ENCODE results near the gene ART4. TPM values are rescaled to one million over a fixed set of nuclear protein-coding genes. Genes with fewer than 3 reads are reported as not detected.
A peak's percentile ranks its signal among the peaks of the same experiment; 100 is the strongest.

ART4 gene
- total RNA-seq, 4 donors from 2014 or later: 0.13 to 1.7 (median 0.62) TPM

- Histone ChIP-seq H3K36me3 (no peaks in the 10 kb centered on the region), H3K4me1 (no peaks in the 10 kb centered on the region), H3K4me3 (no peak overlapping the region), H3K27ac (no peak overlapping the region), H3K27me3 (no peaks in the 10 kb centered on the region), H3K9me3 (no peaks in the 10 kb centered on the region)
- WGBS, 2 donors (ENCODE audit: low coverage in 1 of 2): 84 to 90% methylated on average over 3 of the region's 3 CpGs
- TF ChIP-seq EP300 (IDR thresholded peaks at IDR 0.05) (no peak), POLR2AphosphoS5 (IDR thresholded peaks at IDR 0.05) (no peak), POLR2A (IDR thresholded peaks at IDR 0.05) (no peak), CTCF (IDR thresholded peaks at IDR 0.05) (no peak)
- ATAC-seq: no peak
These were observed 10.0 kb downstream of the ART4 start for GRCh38 chr12:14833336-14833735.

- Histone ChIP-seq H3K9me3 (no peaks in the 10 kb centered on the region), H3K36me3 (no peaks in the 10 kb centered on the region), H3K4me3 (no peak overlapping the region), H3K4me1 (no peaks in the 10 kb centered on the region), H3K27ac (no peak overlapping the region), H3K27me3 (no peaks in the 10 kb centered on the region)
- no peak for TF ChIP-seq CTCF (IDR thresholded peaks at IDR 0.05)
- TF ChIP-seq POLR2A (IDR thresholded peaks at IDR 0.05): no peak
- no peak for TF ChIP-seq EP300 (IDR thresholded peaks at IDR 0.05)
- no peak for TF ChIP-seq POLR2AphosphoS5 (IDR thresholded peaks at IDR 0.05)
- ATAC-seq: no peak
These were observed 14.4 kb downstream of the ART4 start for GRCh38 chr12:14828892-14829291.

GRCh38 chr12:14827043-14827442 is 16.3 kb downstream of the ART4 start:
- H3K36me3 ChIP-seq: no peaks in the 10 kb centered on the region
- ATAC-seq: no peak
- no peaks in the 10 kb centered on the region for H3K4me1 ChIP-seq
- no peaks in the 10 kb centered on the region for H3K27me3 ChIP-seq
- no peak overlapping the region for H3K4me3 ChIP-seq
- 92 to 100% methylated on average over 1 to 2 of the region's 2 CpGs for WGBS, 2 donors (ENCODE audit: low coverage in 1 of 2)
- H3K27ac ChIP-seq: peak overlapping the region in 1 of 4 donors; percentile 25
- no peaks in the 10 kb centered on the region for H3K9me3 ChIP-seq
- TF ChIP-seq POLR2AphosphoS5 (IDR thresholded peaks at IDR 0.05) (no peak), POLR2A (IDR thresholded peaks at IDR 0.05) (no peak)

GRCh38 chr12:14826491-14826890 is 16.8 kb downstream of the ART4 start:
- H3K4me3 ChIP-seq: no peak overlapping the region
- H3K9me3 ChIP-seq: no peaks in the 10 kb centered on the region
- TF ChIP-seq POLR2AphosphoS5 (IDR thresholded peaks at IDR 0.05): no peak
- TF ChIP-seq EP300 (IDR thresholded peaks at IDR 0.05): no peak
- TF ChIP-seq CTCF (IDR thresholded peaks at IDR 0.05): no peak
- no peak for TF ChIP-seq POLR2A (IDR thresholded peaks at IDR 0.05)
- WGBS, 2 donors (ENCODE audit: low coverage in 1 of 2): 63 to 91% methylated on average over 5 of the region's 5 CpGs
- H3K36me3 ChIP-seq: no peaks in the 10 kb centered on the region
- no peak for ATAC-seq
- no peaks in the 10 kb centered on the region for H3K4me1 ChIP-seq
- H3K27me3 ChIP-seq: peaks cover 4% of the 10 kb centered on the region
- H3K27ac ChIP-seq: peak overlapping the region in 1 of 4 donors; percentile 25

GRCh38 chr12:14825256-14825655 is 18.1 kb downstream of the ART4 start:
- no peak overlapping the region for H3K4me3 ChIP-seq
- peaks cover 8% of the 10 kb centered on the region for H3K27me3 ChIP-seq
- H3K4me1 ChIP-seq: no peaks in the 10 kb centered on the region
- no peaks in the 10 kb centered on the region for H3K36me3 ChIP-seq
- no peak for ATAC-seq
- no peak for TF ChIP-seq POLR2AphosphoS5 (IDR thresholded peaks at IDR 0.05)
- no peak for TF ChIP-seq POLR2A (IDR thresholded peaks at IDR 0.05)
- TF ChIP-seq EP300 (IDR thresholded peaks at IDR 0.05): no peak
- TF ChIP-seq CTCF (IDR thresholded peaks at IDR 0.05): no peak
- no peaks in the 10 kb centered on the region for H3K9me3 ChIP-seq
- H3K27ac ChIP-seq: no peak overlapping the region
